GM12878 (cell line): ENCODE measurements around the gene SIN3B. TPM values are rescaled to one million over a fixed set of nuclear protein-coding genes. Genes with fewer than 3 reads are reported as not detected.

Experiments
- ATAC-seq: fragments of 200-7000 bp; cut with Tn5 transposase; 3 replicates; pipeline ENCODE4 v1.9.1; 2020; ENCODE audit warnings: mild to moderate bottlenecking, moderate library complexity
- BruUV-seq: library from RNA; stranded (reverse); fragments of 400-500 nt; replicated peaks from 2 replicates; lab custom pipeline; 2021; lab: Mats Ljungman, UMichigan
- CTCF ChIA-PET: fragments of 300-600 bp; sonication (Branson Sonifier 250); formaldehyde crosslinking; extraction: SDS; loops from one replicate; lab custom pipeline; 2021; ENCODE audit warnings: inconsistent platforms; lab: Yijun Ruan, JAX
- POLR2A ChIA-PET: fragments of 350-600 bp; formaldehyde crosslinking; extraction: SDS; loops from one replicate; lab custom pipeline; 2021; ENCODE audit warnings: inconsistent platforms; lab: Charles Lee
- RAD21 ChIA-PET: fragments of 300-600 bp; sonication (Branson Sonifier 250); formaldehyde crosslinking; loops from one replicate; lab custom pipeline; 2023; ENCODE audit warnings: antibody characterized with exemption; ENCODE audit not compliant: unreplicated experiment; lab: Charles Lee
- SMC1A ChIA-PET: fragments of 300-600 bp; sonication (Branson Sonifier 250); formaldehyde crosslinking; loops from one replicate; lab custom pipeline; 2023; ENCODE audit not compliant: unreplicated experiment, uncharacterized antibody; lab: Charles Lee
- DNase-seq: peaks from one replicate; pipeline ENCODE4 v3.0.0-alpha.2; 2011; ENCODE audit warnings: low read depth, low spot score
- FAIRE-seq: peaks from 3 replicates; lab custom pipeline; 2011; peaks lifted over from hg19 to GRCh38; lab: Jason Lieb, UNC
- H2AFZ ChIP-seq: 2 replicates; pipeline ENCODE4 v1.6.0; 2011; ENCODE audit warnings: low read depth, low read length, control low read depth; ENCODE audit not compliant: control insufficient read depth
- H3K27ac ChIP-seq: 2 replicates; pipeline ENCODE4 v1.5.1; 2011; ENCODE audit warnings: control low read depth; ENCODE audit not compliant: control insufficient read depth, insufficient read depth
- H3K27me3 ChIP-seq, 2 experiments: replicated peaks in 1 of 2; 2 replicates each; pipeline versions ENCODE4 v1.6.0 to v1.6.1; 2011; ENCODE audit warnings: low read length in 1 of 2; ENCODE audit not compliant: control insufficient read depth in 2 of 2, insufficient read depth in 2 of 2
- H3K36me3 ChIP-seq, 2 experiments: 2 replicates each; pipeline ENCODE4 v1.5.1; 2011; ENCODE audit warnings: low read length in 1 of 2; ENCODE audit not compliant: control insufficient read depth in 2 of 2, insufficient read depth in 2 of 2
- H3K4me1 ChIP-seq: 2 replicates; pipeline ENCODE4 v1.6.1; 2011; ENCODE audit warnings: mild to moderate bottlenecking, low read length, moderate library complexity, mixed read lengths; ENCODE audit not compliant: control insufficient read depth, insufficient read depth
- H3K4me2 ChIP-seq: 2 replicates; pipeline ENCODE4 v1.6.0; 2011; ENCODE audit warnings: control low read depth; ENCODE audit not compliant: control insufficient read depth, insufficient read depth
- H3K4me3 ChIP-seq: fragments of 200-600 bp; sonication (generic); 2 replicates; pipeline ENCODE4 v1.5.1; 2016
- H3K79me2 ChIP-seq: 2 replicates; pipeline ENCODE4 v1.6.0; 2011; ENCODE audit warnings: low read length; ENCODE audit not compliant: control insufficient read depth, insufficient read depth
- H3K9ac ChIP-seq: 2 replicates; pipeline ENCODE4 v1.8.0; 2011; ENCODE audit warnings: low read length, control low read depth, mixed read lengths; ENCODE audit not compliant: control insufficient read depth, insufficient read depth
- H3K9me3 ChIP-seq: replicated peaks from 3 replicates; pipeline ENCODE4 v1.5.1; 2011; ENCODE audit warnings: mild to moderate bottlenecking, low read length; ENCODE audit not compliant: control insufficient read depth, insufficient read depth
- H4K20me1 ChIP-seq: 2 replicates; pipeline ENCODE4 v1.6.0; 2011; ENCODE audit not compliant: control insufficient read depth, insufficient read depth
- BCL3 ChIP-seq: IDR thresholded peaks from 2 replicates; pipeline ENCODE4 v1.6.1; 2011; ENCODE audit warnings: borderline replicate concordance, low read depth, mild to moderate bottlenecking, moderate library complexity, low read length; ENCODE audit not compliant: insufficient read depth, poor library complexity, severe bottlenecking
- CBFB ChIP-seq: IDR thresholded peaks from 2 replicates; pipeline ENCODE4 v1.6.1; 2016; ENCODE audit warnings: antibody characterized with exemption, low read depth
- CEBPZ ChIP-seq: fragments of 150-350 bp; IDR thresholded peaks from 2 replicates; pipeline ENCODE4 v1.6.1; 2016; ENCODE audit warnings: low read depth, low read length
- CREM ChIP-seq: IDR thresholded peaks from 2 replicates; pipeline ENCODE4 v1.6.1; 2014; ENCODE audit warnings: antibody characterized with exemption, low read depth
- E2F4 ChIP-seq: IDR thresholded peaks from 2 replicates; pipeline ENCODE4 v1.6.1; 2012; ENCODE audit warnings: low read depth, low read length, improper control_type of control experiment
- EZH2 ChIP-seq: IDR thresholded peaks from 2 replicates; pipeline ENCODE4 v1.6.1; 2012; ENCODE audit warnings: low read depth, mild to moderate bottlenecking, control low read depth, inconsistent platforms, low read length, borderline replicate concordance; ENCODE audit not compliant: control insufficient read depth
- GABPA ChIP-seq: IDR thresholded peaks from 2 replicates; pipeline ENCODE4 v1.6.1; 2014; ENCODE audit warnings: antibody characterized with exemption, low read depth, mild to moderate bottlenecking, inconsistent platforms
- IRF3 ChIP-seq: fragments of 450-650 bp; IDR thresholded peaks from 2 replicates; pipeline ENCODE4 v1.6.1; 2014; ENCODE audit warnings: mild to moderate bottlenecking
- IRF4 ChIP-seq: IDR thresholded peaks from 2 replicates; pipeline ENCODE4 v1.6.1; 2011; ENCODE audit warnings: low read depth, low read length
- MAX ChIP-seq: IDR thresholded peaks from 2 replicates; pipeline ENCODE4 v1.6.1; 2012; ENCODE audit warnings: low read depth, low read length, improper control_type of control experiment
- NFIC ChIP-seq: IDR thresholded peaks from 2 replicates; pipeline ENCODE4 v1.6.1; 2012; ENCODE audit warnings: low read depth, mild to moderate bottlenecking, inconsistent platforms, low read length, moderate library complexity
- RUNX3 ChIP-seq: IDR thresholded peaks from 2 replicates; pipeline ENCODE4 v1.6.1; 2012; ENCODE audit warnings: low read length, inconsistent platforms
- SIX5 ChIP-seq: IDR thresholded peaks from 2 replicates; pipeline ENCODE4 v1.6.1; 2011; ENCODE audit warnings: mild to moderate bottlenecking, low read depth, low read length, moderate library complexity; ENCODE audit not compliant: severe bottlenecking
- ZNF384 ChIP-seq: IDR thresholded peaks from 2 replicates; pipeline ENCODE4 v1.6.1; 2012; ENCODE audit warnings: low read depth, mild to moderate bottlenecking, low read length, improper control_type of control experiment, borderline replicate concordance
- WGBS: methylation state at CpG from one replicate; pipeline ENCODE4 v1.1.6; 2016; ENCODE audit warnings: low lambda C conversion rate; ENCODE audit not compliant: insufficient replicate concordance, insufficient coverage; ENCODE audit errors: missing lambda C conversion rate; 5-methylcytosine and 5-hydroxymethylcytosine counted together
- in situ Hi-C: fragments of 300-500 bp; cut with MboI; formaldehyde crosslinking; loops from 9 replicates; pipeline ENCODE4 v1.14.3; 2018; ENCODE audit warnings: mixed read lengths
- intact Hi-C: fragments of 100-400 bp; cut with micrococcal nuclease; formaldehyde crosslinking; loops from one replicate; pipeline ENCODE4 v1.14.2; 2022; ENCODE audit not compliant: unreplicated experiment
- polyA plus RNA-seq, 11 experiments: library from polyadenylated mRNA; depleted of rRNA in 4 of 11; unstranded in 6 of 11; stranded (reverse) in 5 of 11; fragments of >200 nt; fragmentation: Nextera tagmentation in 4 of 11; fragmentation: Illumina TruSeq in 1 of 11; extraction: Ambion mirVana in 4 of 11; extraction: Trizol in 1 of 11; gene quantifications; 1 replicate in 1 of 11; 2 replicates in 10 of 11; pipeline versions ENCODE4 v1.2.1 to v1.2.3, GENCODE V29; 2011 to 2016; ENCODE audit warnings: inconsistent platforms in 2 of 11, missing spikeins in 2 of 11, low read depth in 1 of 11
- total RNA-seq, 4 experiments: library from RNA; depleted of rRNA in 3 of 4; stranded (reverse); fragments of >200 nt in 3 of 4; fragmentation: Illumina TruSeq in 1 of 4; extraction: Trizol in 1 of 4; gene quantifications; 2 replicates each; pipeline versions ENCODE4 v1.2.1 to v1.2.3, GENCODE V29; 2013 to 2021

Gene SIN3B
- total and polyA plus RNA-seq, 10 of the 15 experiments (the other 5 are each of a cell fraction or from before 2014, with no cell fraction given), result 0.68 to 34.5 (median 15.8) TPM

GRCh38 chr19:16851031-16851712 lies 22.0 kb downstream of the SIN3B start:
- no peaks in the 10 kb centered on the region for H3K9me3 ChIP-seq
- POLR2A ChIA-PET, result no interaction called here
- no peak for DNase-seq
- H3K4me3 ChIP-seq, result no peak overlapping the region
- WGBS, result 96% methylated on average over 33 of the region's 33 CpGs
- H3K79me2 ChIP-seq, result no peaks in the 10 kb centered on the region
- no peak overlapping the region for H3K9ac ChIP-seq
- no peak overlapping the region for H3K27ac ChIP-seq
- intact Hi-C loops, result no loop called here
- no peaks in the 10 kb centered on the region for H4K20me1 ChIP-seq
- no peak for TF ChIP-seq CEBPZ
- TF ChIP-seq E2F4, result no peak
- TF ChIP-seq RUNX3, result no peak
- TF ChIP-seq EZH2, result no peak
- no peak for TF ChIP-seq CBFB
- no peak for TF ChIP-seq NFIC
- no peak for TF ChIP-seq SIX5
- TF ChIP-seq ZNF384, result no peak
- TF ChIP-seq MAX, result no peak
- TF ChIP-seq CREM, result no peak
- no peak for TF ChIP-seq BCL3
- no peak for TF ChIP-seq IRF3
- no peak for TF ChIP-seq GABPA
- TF ChIP-seq IRF4, result no peak
- TF ChIP-seq, all 136 proteins: peak for 0
- H3K27me3 ChIP-seq, result no peaks in the 10 kb centered on the region
- SMC1A ChIA-PET, result no interaction called here
- H3K4me2 ChIP-seq, result no peak overlapping the region
- no peaks in the 10 kb centered on the region for H3K4me1 ChIP-seq
- H2AFZ ChIP-seq, result no peak overlapping the region
- peaks cover 26 to 30% of the 10 kb centered on the region in 2 experiments; a peak in 3 of 4 replicates for H3K36me3 ChIP-seq
- no peak for ATAC-seq
- in situ Hi-C loops, result no loop called here
- RAD21 ChIA-PET, result no interaction called here
- CTCF ChIA-PET, result no interaction called here
- FAIRE-seq, result no peak
- no TSS peak for BruUV-seq
